ENCODE measurements around the gene RIOK1.

Gene RIOK1

DNA sequence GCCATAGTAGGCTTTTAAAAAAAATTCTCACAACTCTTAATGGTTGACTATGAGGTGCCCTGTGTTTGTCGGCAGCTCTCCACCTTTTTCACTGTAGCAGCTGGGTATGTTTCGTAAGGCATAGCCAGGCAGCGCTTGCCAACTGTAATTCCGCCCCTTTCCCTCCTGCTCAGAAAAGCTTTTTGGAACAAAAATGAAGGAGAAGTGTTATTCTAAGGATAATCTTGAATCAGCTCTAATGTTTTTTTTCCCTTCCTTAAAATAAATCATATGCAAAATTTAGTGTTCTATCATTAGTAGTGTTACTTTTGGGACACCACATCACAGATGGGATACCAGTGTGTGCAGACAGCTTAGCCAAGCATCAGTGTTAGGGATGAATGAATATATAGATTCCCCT lies 21.2 kb downstream of the RIOK1 start:
- DNase-seq: no peak

DNA sequence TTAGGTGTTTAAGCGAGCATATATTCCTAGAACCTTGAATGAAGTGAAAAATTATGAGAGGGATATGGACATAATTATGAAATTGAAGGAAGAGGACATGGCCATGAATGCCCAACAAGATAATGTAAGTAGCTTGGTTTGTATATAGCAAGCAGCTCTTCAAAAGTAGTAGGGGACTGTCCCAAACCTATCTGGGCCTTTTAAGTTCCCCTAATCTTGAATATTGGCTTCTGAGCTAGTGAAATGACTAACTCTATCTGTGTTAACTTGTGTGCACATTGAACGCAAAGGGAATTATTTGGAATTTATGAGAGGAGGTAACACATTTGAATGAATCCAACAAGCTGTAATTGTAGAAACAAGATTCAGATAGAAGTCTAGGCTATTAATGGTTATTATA lies 21.7 kb downstream of the RIOK1 start:
- no peak for DNase-seq

GRCh38 chr6:7413151-7413823 lies 23.7 kb downstream of the RIOK1 start:
- no peak for DNase-seq

DNA sequence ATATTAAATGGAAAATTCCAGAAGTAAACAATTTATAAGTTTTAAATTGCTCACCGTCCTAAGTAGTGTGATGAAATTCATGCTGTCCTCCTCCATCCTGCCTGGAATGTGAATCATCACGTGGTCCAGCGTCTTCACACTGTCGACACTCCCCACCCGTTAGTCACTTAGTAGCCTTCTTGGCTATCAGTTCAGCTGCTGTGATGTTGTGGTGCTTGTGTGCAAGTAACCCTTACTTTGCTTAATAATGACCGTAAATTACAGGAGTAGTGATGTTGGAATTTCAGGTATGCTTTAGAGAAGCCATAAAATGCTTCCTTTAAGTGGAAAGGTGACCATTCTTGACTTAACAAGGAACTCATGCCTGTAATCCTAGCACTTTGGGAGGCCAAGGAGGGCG lies 25.2 kb downstream of the RIOK1 start:
- DNase-seq: no peak

- DNase-seq: no peak
Measured at GRCh38 chr6:7417684-7418083, 28.1 kb downstream of the RIOK1 start.

- no peak for DNase-seq
Measured at GRCh38 chr6:7418238-7418905, 28.8 kb downstream of the RIOK1 start.

- no peak for DNase-seq
Measured at GRCh38 chr6:7419065-7419464, 29.5 kb downstream of the RIOK1 start.

GRCh38 chr6:7421066-7421465 lies 31.5 kb downstream of the RIOK1 start:
- DNase-seq: no peak

DNA sequence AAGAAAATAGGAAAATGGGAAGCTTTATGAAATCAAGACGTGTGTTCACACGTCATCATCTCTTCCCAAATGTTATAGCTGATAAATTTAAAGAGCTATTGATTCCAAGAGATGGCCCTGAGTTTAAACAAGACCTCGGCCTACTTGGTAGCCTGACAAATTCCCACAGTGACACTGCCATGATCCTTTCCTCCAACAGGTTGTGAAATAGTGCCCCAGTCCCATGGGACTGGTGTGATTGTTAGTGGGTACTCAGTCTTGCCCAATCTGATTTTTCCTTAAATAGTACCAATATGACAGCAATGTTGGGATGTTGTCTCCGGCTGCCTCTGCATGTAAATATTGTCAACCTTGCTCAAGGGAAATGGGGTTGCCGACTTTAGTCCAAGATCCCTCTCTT lies 34.5 kb downstream of the RIOK1 start:
- no peak for DNase-seq

GRCh38 chr6:7424967-7425807 lies 35.6 kb downstream of the RIOK1 start:
- DNase-seq: no peak

DNA sequence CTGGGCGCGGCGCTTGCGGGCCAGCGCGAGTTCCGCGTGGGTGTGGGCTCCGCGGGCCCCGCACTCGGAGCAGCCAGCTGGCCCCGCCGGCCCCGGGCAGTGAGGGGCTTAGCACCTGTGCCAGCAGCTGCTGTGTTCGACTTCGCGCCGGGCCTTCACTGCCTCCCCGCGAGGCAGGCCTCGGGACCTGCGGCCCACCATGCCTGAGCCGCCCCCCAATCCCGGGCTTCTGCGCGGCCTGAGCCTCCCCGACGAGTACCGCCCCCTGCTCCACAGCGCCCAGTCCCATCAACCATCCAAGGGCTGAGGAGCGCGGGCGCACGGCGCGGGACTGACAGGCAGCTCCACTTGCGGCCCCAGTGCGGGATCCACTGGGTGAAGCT lies 36.2 kb downstream of the RIOK1 start:
- DNase-seq: no peak

- DNase-seq: no peak
Measured at GRCh38 chr6:7426447-7427169, 37.0 kb downstream of the RIOK1 start.

DNA sequence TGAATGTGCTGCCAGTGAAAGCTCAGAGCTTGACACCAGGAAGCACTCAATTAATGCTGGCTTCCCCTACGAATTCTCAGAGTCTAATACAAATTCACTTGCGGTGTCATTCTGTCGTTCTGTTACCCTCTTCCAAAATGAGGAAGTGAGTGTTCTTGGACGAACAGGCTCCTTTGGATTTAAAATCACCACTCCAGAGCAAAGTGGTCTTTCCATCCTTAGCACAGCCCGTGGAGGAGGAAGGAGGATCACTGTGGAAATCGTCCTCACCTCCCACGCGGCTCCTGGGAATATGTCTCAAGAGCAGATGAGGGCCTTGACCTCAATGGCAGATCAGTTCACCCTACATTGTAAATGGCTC lies 41.7 kb downstream of the RIOK1 start:
- no peak for DNase-seq

DNA sequence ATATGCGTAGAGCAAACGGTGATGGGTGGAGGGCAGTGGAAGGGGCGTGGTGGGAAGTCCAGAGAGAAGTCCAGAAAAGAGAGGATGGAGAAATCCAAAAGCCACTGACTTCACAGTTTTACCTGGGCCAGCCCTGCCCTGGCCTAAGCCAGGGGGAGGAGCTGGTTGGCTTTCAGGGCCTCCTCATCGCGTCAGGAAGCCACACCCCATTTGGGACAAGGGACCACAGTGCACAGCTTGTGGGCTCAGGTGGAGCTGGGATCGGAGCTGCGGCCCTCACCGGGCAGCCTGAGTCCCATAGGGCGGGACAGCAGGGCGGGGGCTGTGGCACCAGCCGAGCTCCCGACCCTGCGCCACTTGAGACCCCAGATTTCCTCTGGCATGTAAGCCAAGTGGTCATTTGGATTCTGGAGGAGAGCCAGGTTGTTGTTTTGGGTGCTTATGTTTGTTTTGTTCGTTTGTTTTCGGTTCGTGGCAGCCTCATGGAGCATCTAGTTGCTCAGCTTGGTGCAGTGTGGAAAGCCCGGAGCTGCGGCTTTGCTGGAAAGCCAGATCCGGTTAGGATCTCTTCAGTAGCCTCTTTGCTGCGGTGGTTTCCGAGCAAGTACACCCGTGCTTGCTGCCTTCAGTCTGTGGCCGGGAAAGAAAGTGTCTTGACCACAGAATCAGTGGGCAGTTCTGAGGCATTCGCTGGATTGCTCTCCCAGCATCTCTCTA lies 42.2 kb downstream of the RIOK1 start:
- no peak for DNase-seq

- no peak for DNase-seq
Measured at GRCh38 chr6:7432391-7433120, 42.9 kb downstream of the RIOK1 start.

GRCh38 chr6:7433121-7433617 lies 43.6 kb downstream of the RIOK1 start:
- DNase-seq: no peak

DNA sequence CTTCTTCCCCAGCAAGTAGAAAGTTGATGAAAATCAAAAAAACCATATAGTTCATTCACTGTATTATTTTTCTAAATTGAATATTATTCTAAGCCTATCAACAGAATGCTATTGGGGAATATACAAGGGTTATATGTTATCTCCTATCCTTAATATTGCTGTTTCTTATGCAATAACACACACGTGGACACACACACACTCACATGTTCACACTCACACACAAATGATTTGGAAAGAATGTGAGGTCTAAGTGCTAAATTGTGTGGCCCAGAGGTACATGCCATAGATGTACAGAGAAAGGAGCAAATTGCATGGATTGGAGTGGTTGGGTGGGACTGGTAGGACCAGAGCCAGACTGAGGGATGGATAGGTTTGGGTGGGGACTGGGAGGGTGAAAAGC lies 45.1 kb downstream of the RIOK1 start:
- no peak for DNase-seq

DNA sequence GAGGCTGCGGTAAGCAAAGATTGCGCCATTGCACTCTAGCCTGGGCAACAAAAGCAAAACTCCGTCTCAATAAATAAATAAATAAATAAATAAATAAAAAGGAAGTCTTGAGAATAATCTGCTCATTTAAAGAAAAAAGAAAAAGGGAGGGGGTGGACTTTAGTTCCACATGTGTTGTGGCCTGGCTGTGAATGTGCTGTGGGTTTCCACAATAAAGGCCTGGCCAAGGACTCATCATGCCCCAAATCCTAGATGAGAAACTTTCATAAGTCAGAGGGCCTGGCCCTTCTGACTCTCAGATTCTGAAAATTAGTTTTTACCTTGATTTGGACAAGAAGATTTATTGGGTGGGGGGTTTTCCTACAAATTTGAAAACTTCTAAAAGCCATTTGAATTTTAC lies 48.4 kb downstream of the RIOK1 start:
- no peak for DNase-seq

- no peak for DNase-seq
Measured at GRCh38 chr6:7439228-7439627, 49.6 kb downstream of the RIOK1 start.

DNA sequence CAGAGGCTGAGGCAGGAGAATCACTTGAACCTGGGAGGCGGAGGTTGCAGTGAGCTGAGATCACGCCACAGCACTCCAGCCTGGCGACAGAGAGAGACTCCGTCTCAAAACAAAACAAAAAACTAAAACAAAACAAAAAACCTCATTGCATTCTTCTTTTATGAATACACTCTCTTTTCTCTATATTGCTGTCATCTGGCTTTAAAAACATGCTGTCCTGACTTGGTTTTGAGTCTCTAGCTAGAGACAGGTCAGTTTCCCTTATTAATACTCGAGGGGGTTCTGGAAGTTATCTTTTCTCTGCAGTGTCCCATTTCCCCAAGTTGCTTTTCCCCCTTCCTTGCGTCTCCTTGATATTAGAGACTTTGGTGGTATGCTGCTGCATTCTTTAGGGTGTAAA lies 50.9 kb downstream of the RIOK1 start:
- no peak for DNase-seq

GRCh38 chr6:7441048-7441775 lies 51.6 kb downstream of the RIOK1 start:
- no peak for DNase-seq
